CD4-positive, alpha-beta T cell treated with Interleukin-21 for 1 hour (primary cell): ENCODE data around the gene PRELP.
"Not testable (repeated sequence)": the region's sequence is repeated elsewhere in the genome, so short reads cannot be mapped to it uniquely, and the experiment has no call there.

Experiments
- DNase-seq: peaks from one replicate; pipeline ENCODE4 v3.0.0-alpha.2; 2020

The PRELP gene

GRCh38 chr1:203454986-203455471, 20.6 kb upstream of the PRELP start:
- DNase-seq, result no peak

- no peak for DNase-seq
Observed at GRCh38 chr1:203455706-203456105, 19.9 kb upstream of the PRELP start.

DNA sequence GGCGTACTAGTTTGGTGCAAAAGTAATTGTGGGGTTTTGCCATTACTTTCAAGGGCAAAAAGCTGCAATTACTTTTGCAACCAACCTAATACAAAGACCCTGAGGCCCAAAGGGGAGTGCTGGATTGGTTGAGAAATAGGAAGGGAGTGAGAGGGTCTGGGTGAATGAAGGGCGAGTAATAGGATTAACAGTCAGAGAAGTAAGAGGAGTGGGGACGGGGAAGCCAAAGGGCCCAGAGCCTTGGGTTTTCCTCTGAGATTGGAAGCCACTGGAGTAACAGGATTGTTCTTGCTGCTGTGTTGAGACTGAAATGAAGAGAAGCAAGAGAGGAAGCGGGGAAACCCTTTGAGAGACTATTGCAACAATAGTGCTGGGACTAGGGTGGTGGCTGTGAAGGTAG, 19.0 kb upstream of the PRELP start:
- no peak for DNase-seq

- no peak for DNase-seq
Observed at GRCh38 chr1:203458078-203458477, 17.5 kb upstream of the PRELP start.

GRCh38 chr1:203459671-203460201, 15.9 kb upstream of the PRELP start:
- no peak for DNase-seq

- DNase-seq, result no peak
Observed at GRCh38 chr1:203461717-203462116, 13.9 kb upstream of the PRELP start.

GRCh38 chr1:203462143-203462542, 13.5 kb upstream of the PRELP start:
- DNase-seq, result no peak

DNA sequence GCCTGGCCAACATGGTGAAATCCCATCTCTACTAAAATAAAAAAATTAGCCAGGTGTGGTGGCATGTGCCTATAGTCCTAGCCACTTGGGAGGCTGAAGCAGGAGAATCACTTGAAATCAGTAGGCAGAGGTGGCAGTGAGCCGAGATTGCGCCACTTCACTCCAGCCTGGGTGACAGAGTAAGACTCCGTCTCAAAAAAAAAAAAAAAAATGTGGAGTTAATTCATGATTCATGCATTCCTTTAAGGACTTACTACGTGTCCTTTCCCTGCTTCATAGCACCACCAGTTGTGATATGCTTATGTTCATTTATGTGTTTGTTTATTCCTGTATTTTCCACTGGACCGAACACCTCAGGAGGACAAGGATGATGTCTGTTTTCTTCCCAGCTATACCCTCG, 12.7 kb upstream of the PRELP start:
- no peak for DNase-seq

DNA sequence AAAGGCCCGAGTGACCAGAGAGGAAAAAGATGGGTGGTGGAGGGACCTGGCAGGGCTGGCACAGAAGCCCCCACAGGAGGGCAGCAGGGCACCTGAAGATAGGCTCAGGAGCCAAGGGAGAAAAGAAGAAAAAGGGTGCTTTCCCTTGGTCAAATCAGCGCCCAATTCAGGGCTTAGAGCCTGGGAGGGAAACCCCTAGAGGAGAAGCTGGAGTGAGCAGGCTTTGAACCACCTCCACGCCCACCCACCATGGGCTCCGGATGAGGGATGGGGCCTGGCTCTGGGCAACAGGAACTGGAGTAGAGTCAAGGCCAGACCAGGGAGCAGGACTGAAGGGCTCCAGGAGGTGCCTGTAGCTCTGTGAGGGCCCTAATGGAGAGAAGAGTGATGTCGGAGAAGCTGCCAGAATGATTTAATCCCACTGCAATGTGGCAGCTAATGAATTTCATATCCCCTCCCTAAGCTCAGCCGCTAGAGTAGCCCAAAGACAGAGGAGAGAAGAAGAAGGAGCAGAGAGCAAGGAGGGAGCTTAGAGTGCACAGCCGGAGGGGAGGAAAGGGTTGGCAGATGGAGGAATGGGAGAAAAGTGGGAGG, 12.0 kb upstream of the PRELP start:
- DNase-seq, result no peak

DNA sequence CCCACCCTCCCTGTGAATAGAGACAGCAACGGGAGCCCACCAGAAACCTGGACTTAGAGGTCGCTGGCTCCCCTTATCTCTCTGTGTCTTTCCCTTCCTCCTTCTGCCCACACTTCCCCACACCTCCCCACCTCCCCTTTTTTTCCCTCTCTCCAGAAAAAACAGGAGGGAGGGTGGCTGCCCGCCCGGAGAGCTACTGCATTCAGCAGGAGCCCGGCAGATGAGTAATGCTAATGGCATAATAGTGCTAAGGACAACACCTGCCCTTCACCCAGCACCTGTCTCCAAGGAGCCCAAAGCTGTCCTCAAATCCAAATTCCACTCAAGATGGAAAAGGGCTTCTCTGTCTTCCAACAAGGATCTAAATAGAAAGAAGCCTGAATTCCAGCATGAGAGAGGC, 11.4 kb upstream of the PRELP start:
- DNase-seq, result no peak

DNA sequence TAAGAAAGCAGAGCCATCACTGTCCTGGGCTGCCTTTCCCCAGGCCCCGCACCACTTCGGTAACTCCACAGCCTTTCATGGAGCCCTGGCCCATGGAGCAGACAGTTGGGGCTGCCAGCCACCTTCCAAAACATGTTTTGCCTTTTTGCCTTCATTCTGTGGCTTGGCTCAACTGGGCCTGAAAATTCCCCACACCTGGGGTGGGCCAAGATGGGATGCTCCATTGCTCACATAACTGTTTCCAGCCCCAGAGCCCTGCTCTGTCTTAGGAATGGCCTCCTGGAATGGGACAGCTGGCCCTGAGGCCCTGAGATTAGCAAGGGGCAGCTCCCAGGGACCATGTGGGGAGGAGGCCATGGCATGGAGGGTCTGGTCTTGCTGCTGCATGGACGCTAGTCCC, 10.9 kb upstream of the PRELP start:
- no peak for DNase-seq

- DNase-seq, result no peak
Observed at GRCh38 chr1:203465146-203465798, 10.3 kb upstream of the PRELP start.

GRCh38 chr1:203465948-203466347, 9.7 kb upstream of the PRELP start:
- no peak for DNase-seq

DNA sequence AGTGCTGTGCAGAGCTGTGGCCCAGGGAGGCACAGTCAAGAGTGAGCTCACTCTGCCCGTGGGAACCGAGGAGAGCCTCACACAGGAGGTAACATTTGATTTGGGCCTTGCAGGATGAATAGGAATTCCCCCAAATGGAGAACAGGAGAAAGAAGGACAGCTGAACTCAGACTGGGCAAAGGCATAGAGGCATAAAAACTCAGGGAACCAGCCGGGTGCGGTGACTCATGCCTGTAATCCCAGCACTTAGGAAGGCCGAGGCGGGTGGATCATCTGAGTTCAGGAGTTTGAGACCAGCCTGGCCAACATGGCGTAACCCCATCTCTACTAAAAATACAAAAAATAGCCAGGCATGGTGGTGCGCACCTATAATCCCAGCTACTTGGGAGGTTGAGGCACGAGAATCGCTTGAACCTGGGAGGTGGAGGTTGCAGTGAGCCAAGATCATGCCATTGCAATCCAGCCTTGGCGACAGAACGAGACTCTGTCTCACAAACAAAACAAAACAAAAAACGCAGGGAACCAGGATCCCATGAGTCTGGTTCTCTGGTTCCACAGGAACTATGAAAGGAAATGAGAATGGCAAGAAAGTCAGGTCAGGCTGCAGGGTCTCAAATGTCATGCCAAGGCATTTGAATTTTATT, 8.6 kb upstream of the PRELP start:
- not testable (repeated sequence) for DNase-seq

GRCh38 chr1:203467550-203467921, 8.1 kb upstream of the PRELP start:
- DNase-seq, result no peak

DNA sequence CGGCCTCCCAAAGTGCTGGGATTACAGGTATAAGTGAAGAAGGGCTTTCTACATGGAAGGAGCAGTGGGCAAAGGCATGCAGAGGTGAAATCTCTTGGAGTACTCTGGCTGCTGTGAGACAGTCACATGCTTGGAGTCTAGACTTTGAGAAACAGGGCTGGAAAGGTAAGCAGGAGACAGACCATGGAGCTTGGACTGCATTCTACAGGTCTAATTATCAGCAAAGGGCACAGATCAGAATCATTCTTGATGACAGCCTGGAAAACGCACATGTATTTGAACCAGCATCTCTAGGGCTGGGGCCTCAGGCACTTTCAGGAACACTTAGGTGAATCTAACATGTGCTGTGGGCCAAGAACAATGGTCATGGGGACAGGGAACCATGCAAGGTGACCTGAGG, 7.3 kb upstream of the PRELP start:
- no peak for DNase-seq

GRCh38 chr1:203470240-203470639, 5.4 kb upstream of the PRELP start:
- no peak for DNase-seq

DNA sequence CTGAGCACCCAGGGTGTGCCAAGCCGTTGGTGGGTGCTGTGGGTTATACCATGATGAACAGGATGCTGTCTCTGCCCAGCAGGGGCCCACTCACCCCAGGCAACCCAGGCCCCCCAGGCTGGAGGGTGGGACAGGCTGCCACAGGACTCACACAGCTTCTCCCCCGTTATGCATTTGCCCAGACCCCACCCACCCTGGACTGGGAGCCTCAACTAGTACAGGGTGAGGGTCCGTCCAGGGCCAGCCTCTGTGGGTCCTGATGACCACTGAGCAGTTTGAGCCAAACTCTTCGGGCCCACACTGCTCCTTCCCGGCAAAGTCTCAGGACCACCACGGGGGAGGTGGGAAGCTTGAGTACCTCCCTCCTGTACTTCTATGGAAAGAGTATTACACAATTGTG, 3.8 kb upstream of the PRELP start:
- DNase-seq, result no peak

DNA sequence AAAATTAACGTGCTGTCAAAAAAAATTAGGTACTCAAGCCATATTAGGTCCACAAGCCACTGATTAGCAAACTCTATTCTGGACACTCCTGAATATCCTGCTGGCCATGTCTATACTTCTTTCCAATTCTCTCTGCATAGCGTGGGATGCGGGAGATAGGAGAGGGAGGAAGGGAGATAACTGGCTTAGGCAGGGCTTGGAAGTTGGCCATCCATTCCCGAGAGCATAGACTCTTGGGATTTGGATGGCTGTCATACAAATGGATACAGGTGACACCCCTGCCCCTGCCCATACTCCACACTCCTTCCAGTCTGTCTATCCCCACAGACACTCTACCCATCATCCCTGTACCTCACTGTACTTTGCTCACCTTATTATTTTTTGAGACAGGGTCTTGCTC, 2.3 kb upstream of the PRELP start:
- no peak for DNase-seq

DNA sequence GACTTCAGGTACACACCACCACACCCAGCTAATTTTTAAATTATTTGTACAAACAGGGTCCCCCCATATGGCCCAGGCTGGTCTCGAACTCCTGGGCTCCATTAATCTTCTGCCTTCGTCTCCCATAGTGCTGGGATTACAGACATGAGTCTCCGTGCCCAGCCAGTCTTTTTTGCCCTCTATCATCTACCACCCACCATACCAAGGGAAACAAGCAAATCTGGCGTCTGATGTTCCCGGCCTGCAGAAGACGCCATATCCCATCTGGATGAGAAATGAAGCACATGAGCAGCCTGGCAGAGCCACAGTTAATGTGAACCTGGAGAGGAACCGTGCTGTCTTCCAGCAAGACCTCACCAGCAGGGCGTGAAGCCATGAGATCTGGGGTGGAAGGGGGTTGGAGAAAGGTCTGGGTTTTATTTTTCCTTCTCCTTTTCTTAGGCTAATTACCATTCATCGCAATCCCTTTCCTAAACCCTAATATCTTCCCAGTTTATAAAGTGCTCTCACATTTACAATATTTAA, 1.8 kb upstream of the PRELP start:
- no peak for DNase-seq

- no peak for DNase-seq
Observed at GRCh38 chr1:203476216-203476814, 709 bp downstream of the PRELP start.

DNA sequence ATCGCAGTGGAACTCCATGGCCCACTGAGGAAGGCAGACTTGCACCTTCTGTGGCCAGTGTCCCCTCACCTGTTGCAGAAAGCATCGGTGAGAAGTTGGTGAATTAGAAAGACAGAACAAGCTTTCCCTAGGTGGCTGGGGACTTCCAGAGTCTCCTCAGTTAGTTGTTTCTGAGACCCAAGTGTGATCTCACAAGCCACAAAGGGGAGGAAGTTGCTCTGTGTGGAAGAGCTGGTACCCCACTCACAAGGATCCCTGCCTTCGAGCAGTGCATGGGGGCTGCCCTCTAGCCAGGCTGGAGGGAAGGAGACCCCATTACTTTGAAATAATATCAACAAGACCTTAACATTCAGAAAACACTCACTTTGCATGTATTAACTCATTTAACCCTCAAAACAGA, 2.1 kb downstream of the PRELP start:
- no peak for DNase-seq

- DNase-seq, result no peak
Observed at GRCh38 chr1:203478231-203478630, 2.6 kb downstream of the PRELP start.

DNA sequence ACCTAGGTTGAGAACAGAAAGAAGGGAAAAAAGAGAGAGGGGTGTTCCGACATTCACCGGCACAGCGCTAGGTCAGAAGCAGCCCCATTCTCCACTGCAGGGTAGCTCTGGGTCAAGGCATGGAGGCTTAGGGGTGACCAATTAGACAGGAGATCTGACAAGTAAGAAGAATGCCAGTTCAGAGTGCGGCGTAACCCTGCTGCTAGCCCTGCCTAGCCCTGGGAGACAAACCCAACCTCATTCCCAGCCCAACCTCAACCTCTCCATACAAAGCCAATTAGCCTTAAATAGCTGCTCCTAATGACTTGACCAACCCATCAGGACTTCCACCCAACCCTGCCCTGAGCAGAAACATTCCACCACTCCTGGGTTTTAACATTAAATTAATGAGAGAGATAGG, 3.4 kb downstream of the PRELP start:
- no peak for DNase-seq
